Measurements from ENCODE around the gene GLI1. TPM values are rescaled to one million over a fixed set of nuclear protein-coding genes. Genes with fewer than 3 reads are reported as not detected.
A peak's percentile ranks its signal among the peaks of the same experiment; 100 is the strongest.
"Not testable (repeated sequence)": the region's sequence is repeated elsewhere in the genome, so short reads cannot be mapped to it uniquely, and the experiment has no call there.

GLI1 gene
- total RNA-seq, 1 experiment from 2014 or later, result 0.03 TPM

- Histone ChIP-seq H3K36me3 (no peaks in the 10 kb centered on the region), H3K9me3 (no peaks in the 10 kb centered on the region), H3K27me3 (no peaks in the 10 kb centered on the region), H3K4me3 (no peak within 1 kb of the TSS)
- no peak for DNase-seq
These were observed 24.9 kb upstream of the GLI1 start, which contains the start of gene INHBC for GRCh38 chr12:57434517-57435223. Gene INHBC, plus strand, starts transcription at chr12:57434784. Its CDS starts 103 bp downstream, at chr12:57434887.

GRCh38 chr12:57435293-57435692, 24.3 kb upstream of the GLI1 start:
- DNase-seq, result no peak

DNA sequence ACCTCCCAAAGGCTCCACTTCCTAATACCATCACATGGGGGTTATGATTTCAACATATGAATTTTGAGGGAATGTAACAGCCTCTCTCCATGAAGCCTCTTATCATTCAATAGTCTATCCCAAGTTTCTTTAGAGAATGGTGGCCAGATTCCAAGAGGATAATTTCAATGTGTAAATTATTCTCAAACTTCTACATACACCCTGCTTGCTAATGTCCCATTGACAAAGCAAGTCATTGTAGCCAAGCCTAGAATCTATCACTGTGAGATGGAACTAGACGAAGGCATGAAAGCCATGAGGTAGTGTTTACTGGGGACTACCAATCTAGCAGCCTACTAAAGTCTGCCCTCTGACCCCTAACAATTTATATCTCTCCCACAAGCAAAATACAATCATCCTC, 21.2 kb upstream of the GLI1 start:
- Histone ChIP-seq H3K9me3 (0 out of 2 replicates have a peak, but pooled peaks cover 2% of the 10 kb centered on the region), H3K4me3 (no peak overlapping the region), H3K36me3 (no peaks in the 10 kb centered on the region), H3K27me3 (no peaks in the 10 kb centered on the region)
- DNase-seq, result no peak

More at GRCh38 chr12:57435293-57435692, 24.3 kb upstream of the GLI1 start:
- no peak overlapping the region for H3K4me3 ChIP-seq
- H3K27me3 ChIP-seq, result no peaks in the 10 kb centered on the region
- no peaks in the 10 kb centered on the region for H3K9me3 ChIP-seq
- H3K36me3 ChIP-seq, result no peaks in the 10 kb centered on the region

DNA sequence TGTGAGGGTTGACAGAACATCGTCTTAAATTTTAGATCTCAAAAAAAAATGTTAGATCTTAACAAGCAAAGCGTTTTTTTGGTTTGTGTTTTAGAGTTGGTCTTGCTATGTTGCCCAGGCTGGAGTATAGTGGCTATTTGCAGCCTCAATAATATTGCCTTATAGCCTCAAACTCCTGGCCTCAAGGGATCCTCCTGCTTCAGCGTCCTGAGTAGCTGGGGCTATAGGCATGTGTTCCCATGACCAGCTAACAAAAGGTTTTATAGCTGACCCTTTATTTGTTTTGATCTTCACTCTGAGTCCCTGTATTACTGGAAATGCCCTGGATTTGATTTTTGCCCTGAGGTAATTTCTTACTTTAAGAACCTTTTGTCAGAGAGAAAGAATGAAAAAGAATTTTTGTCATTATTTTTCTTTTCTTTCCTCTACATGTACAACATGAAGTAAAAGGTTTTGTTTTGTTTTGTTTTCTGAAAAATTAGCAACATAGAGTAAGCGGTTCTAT, 19.8 kb upstream of the GLI1 start:
- no peak for DNase-seq
- Histone ChIP-seq H3K27me3 (no peaks in the 10 kb centered on the region), H3K9me3 (0 out of 2 replicates have a peak, but pooled peaks cover 2% of the 10 kb centered on the region), H3K4me3 (no peak overlapping the region), H3K36me3 (no peaks in the 10 kb centered on the region)

- not testable (repeated sequence) for H3K4me3 ChIP-seq, DNase-seq, H3K27me3 ChIP-seq, H3K9me3 ChIP-seq, H3K36me3 ChIP-seq
These were observed 18.2 kb upstream of the GLI1 start for GRCh38 chr12:57441393-57441792.

DNA sequence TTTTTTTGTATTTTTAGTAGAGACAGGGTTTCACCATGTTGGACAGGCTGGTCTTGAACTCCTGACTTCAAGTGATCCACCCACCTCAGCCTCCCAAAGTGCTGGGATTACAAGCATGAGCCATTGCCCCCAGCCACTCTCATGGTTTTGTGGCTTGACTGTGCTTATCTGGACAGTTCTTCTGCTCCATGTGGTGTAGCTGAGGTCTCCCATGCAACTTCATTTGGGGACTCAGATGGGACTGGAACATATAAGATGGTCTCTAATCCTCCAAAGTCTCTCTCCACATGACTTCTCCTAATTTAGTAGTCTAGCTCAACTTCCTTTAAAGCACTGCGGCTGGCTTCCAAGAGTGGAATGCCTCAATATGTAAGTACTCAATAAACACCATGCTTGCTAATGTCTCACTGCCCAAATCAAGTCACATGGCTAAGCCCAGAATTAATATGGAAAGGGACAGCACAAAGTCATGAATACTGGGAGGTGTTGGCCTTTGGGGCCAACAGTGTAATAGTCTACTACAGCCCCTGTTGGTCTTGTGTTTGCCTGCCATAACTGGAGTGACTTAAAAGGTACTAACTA, 17.6 kb upstream of the GLI1 start:
- no peaks in the 10 kb centered on the region for H3K27me3 ChIP-seq
- DNase-seq, result no peak

GRCh38 chr12:57444337-57444736, 15.2 kb upstream of the GLI1 start:
- H3K36me3 ChIP-seq, H3K9me3 ChIP-seq, H3K4me3 ChIP-seq, H3K27me3 ChIP-seq, DNase-seq: not testable (repeated sequence)

More for the DNA sequence above, 17.6 kb upstream of the GLI1 start:
- Histone ChIP-seq H3K9me3 (0 out of 2 replicates have a peak, but pooled peaks cover 2% of the 10 kb centered on the region), H3K36me3 (no peaks in the 10 kb centered on the region), H3K4me3 (no peak overlapping the region)

DNA sequence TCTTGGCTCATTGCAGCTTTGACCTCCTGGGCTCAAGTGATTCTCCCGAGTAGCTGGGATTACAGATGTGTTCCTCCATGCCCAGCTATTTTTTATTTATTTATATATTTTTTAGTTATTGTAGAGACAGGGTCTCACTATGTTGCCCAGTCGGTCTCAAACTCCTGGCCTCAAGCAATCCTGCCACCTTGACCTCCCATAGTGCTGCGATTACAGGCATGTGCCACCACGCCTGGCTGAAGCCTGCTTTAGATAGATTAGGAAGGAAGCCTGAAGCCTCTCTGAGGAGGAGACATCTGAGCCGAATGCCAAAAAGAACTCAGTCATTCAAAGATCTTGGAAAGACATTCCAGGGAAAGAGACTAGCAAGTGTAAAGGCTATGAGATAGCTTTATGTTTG, 14.8 kb upstream of the GLI1 start:
- Histone ChIP-seq H3K27me3 (no peaks in the 10 kb centered on the region), H3K36me3 (no peaks in the 10 kb centered on the region), H3K9me3 (0 out of 2 replicates have a peak, but pooled peaks cover 2% of the 10 kb centered on the region), H3K4me3 (no peak overlapping the region)
- DNase-seq, result no peak

- H3K36me3 ChIP-seq, result no peaks in the 10 kb centered on the region
- no peak for DNase-seq
- no peaks in the 10 kb centered on the region for H3K27me3 ChIP-seq
- 0 out of 2 replicates have a peak, but pooled peaks cover 2% of the 10 kb centered on the region for H3K9me3 ChIP-seq
- no peak overlapping the region for H3K4me3 ChIP-seq
These were observed 13.2 kb upstream of the GLI1 start for GRCh38 chr12:57446292-57446960.

- DNase-seq, result no peak
These were observed 10.9 kb upstream of the GLI1 start for GRCh38 chr12:57448669-57449068.

DNA sequence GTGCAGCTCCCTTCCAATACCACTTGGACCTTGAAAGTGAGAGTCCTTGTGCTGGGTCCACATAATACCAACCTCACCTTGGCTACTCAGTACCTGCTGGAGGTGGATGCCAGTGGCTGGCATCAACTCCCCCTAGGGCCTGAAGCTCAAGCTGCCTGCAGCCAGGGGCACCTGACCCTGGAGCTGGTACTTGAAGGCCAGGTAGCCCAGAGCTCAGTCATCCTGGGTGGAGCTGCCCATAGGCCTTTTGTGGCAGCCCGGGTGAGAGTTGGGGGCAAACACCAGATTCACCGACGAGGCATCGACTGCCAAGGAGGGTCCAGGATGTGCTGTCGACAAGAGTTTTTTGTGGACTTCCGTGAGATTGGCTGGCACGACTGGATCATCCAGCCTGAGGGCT, 10.2 kb upstream of the GLI1 start:
- Histone ChIP-seq H3K27me3 (no peaks in the 10 kb centered on the region), H3K9me3 (no peaks in the 10 kb centered on the region), H3K36me3 (no peaks in the 10 kb centered on the region), H3K4me3 (no peak overlapping the region)
- DNase-seq, result no peak

More at GRCh38 chr12:57448669-57449068, 10.9 kb upstream of the GLI1 start:
- no peaks in the 10 kb centered on the region for H3K9me3 ChIP-seq
- H3K36me3 ChIP-seq, result no peaks in the 10 kb centered on the region
- no peak overlapping the region for H3K4me3 ChIP-seq
- H3K27me3 ChIP-seq, result no peaks in the 10 kb centered on the region

GRCh38 chr12:57450057-57450456, 9.5 kb upstream of the GLI1 start:
- DNase-seq, result no peak
- Histone ChIP-seq H3K36me3 (no peaks in the 10 kb centered on the region), H3K9me3 (no peaks in the 10 kb centered on the region), H3K27me3 (no peaks in the 10 kb centered on the region), H3K4me3 (no peak overlapping the region)

GRCh38 chr12:57451233-57451778, 8.3 kb upstream of the GLI1 start:
- peak; percentile 54 for DNase-seq
- H3K9me3 ChIP-seq, result no peaks in the 10 kb centered on the region
- H3K27me3 ChIP-seq, result no peaks in the 10 kb centered on the region
- H3K36me3 ChIP-seq, result no peaks in the 10 kb centered on the region
- H3K4me3 ChIP-seq, result no peak overlapping the region

DNA sequence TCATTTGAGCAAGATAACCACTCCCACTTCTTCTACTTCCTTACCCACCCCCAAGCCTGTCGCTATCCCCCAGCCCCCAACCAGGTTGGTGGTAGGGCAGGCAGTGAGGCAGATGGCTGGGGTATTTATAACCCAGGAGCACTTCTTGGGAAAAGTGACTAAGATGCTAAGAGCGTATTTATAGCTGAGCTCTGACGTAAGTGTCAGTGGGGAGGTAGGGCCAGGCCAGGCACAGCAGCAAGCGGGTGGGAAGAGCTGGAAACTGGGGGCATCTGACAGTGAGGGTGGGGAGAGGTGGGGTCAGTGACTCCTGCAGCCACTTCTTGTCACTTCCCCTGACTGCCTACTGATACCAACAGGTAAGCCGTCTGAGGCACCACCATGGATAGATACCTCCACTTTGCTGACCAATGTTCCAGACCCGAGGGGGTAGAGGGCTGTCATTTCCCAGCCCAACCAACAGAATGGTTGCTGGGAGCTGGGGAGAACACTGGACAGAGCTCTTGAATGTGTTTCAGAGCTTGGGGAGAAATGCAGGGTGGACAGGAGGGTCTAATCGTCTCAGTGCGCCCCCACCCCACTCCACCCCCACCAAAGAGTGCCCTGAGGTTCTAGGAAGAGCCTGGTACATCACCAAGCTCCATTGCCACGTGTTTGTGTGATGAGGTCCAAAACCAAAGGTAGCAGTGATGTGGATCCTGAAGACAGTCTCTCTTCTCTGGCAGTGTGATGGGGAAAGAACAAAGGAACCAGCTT, 7.2 kb upstream of the GLI1 start:
- Histone ChIP-seq H3K36me3 (no peaks in the 10 kb centered on the region), H3K9me3 (no peaks in the 10 kb centered on the region), H3K4me3 (no peak overlapping the region), H3K27me3 (no peaks in the 10 kb centered on the region)
- DNase-seq, result no peak

GRCh38 chr12:57452937-57453509, 6.6 kb upstream of the GLI1 start:
- H3K4me3 ChIP-seq, result no peak overlapping the region

GRCh38 chr12:57454213-57454565, 5.4 kb upstream of the GLI1 start:
- Histone ChIP-seq H3K36me3 (no peaks in the 10 kb centered on the region), H3K9me3 (no peaks in the 10 kb centered on the region), H3K27me3 (no peaks in the 10 kb centered on the region), H3K4me3 (no peak overlapping the region)
- DNase-seq, result no peak

More at GRCh38 chr12:57452937-57453509, 6.6 kb upstream of the GLI1 start:
- no peaks in the 10 kb centered on the region for H3K36me3 ChIP-seq
- DNase-seq, result peak; percentile 71
- H3K27me3 ChIP-seq, result no peaks in the 10 kb centered on the region
- H3K9me3 ChIP-seq, result no peaks in the 10 kb centered on the region

All from MG63 (cell line).